GM19372 (cell line): Measurements from ENCODE around the gene VGLL1.
A peak's percentile ranks its signal among the peaks of the same experiment; 100 is the strongest.

ENCODE experiments used
- ATAC-seq: cut with Tn5 transposase; IDR thresholded peaks from one replicate; pipeline ENCODE4 v1.9.1; 2021; ENCODE audit warnings: mild to moderate bottlenecking, low read depth, moderate library complexity; ENCODE audit not compliant: unreplicated experiment

Gene VGLL1

GRCh38 chrX:136531951-136532350 lies at the start of gene VGLL1:
Gene VGLL1 (plus strand): TSS chrX:136532215. CDS start chrX:136536021, 3,806 bp downstream.
- ATAC-seq: no peak

GRCh38 chrX:136487647-136488046 lies 44.4 kb upstream of the VGLL1 start, which contains the start of gene BRS3:
Gene BRS3 (plus strand): TSS chrX:136487947. CDS start chrX:136488115, 168 bp downstream.
- no peak for ATAC-seq

GRCh38 chrX:136488706-136489105 lies 43.3 kb upstream of the VGLL1 start:
- ATAC-seq: no peak

- no peak for ATAC-seq
Measured at GRCh38 chrX:136491832-136492231, 40.2 kb upstream of the VGLL1 start.

- no peak for ATAC-seq
Measured at GRCh38 chrX:136493011-136493410, 39.0 kb upstream of the VGLL1 start.

- no peak for ATAC-seq
Measured at GRCh38 chrX:136495043-136495442, 37.0 kb upstream of the VGLL1 start.

GRCh38 chrX:136496186-136496763 lies 35.7 kb upstream of the VGLL1 start:
- no peak for ATAC-seq

- peak; percentile 77 for ATAC-seq
Measured at GRCh38 chrX:136496764-136497555, 35.1 kb upstream of the VGLL1 start.

- no peak for ATAC-seq
Measured at GRCh38 chrX:136497556-136498052, 34.4 kb upstream of the VGLL1 start, which contains the start of gene HTATSF1. Gene HTATSF1 (plus strand): TSS chrX:136497592. CDS start chrX:136497685, 93 bp downstream.

GRCh38 chrX:136519069-136519468 lies 12.9 kb upstream of the VGLL1 start:
- ATAC-seq: no peak

- no peak for ATAC-seq
Measured at GRCh38 chrX:136523770-136524169, 8.2 kb upstream of the VGLL1 start.

- ATAC-seq: no peak
Measured at GRCh38 chrX:136525738-136526606, 6.0 kb upstream of the VGLL1 start.

GRCh38 chrX:136528645-136529315 lies 3.2 kb upstream of the VGLL1 start:
- no peak for ATAC-seq

- no peak for ATAC-seq
Measured at GRCh38 chrX:136529795-136530194, 2.2 kb upstream of the VGLL1 start.

GRCh38 chrX:136534131-136534530 lies 2.1 kb downstream of the VGLL1 start:
- ATAC-seq: no peak

GRCh38 chrX:136538811-136539210 lies 6.8 kb downstream of the VGLL1 start:
- ATAC-seq: no peak

- no peak for ATAC-seq
Measured at GRCh38 chrX:136540226-136540625, 8.2 kb downstream of the VGLL1 start.

- no peak for ATAC-seq
Measured at GRCh38 chrX:136541294-136541693, 9.3 kb downstream of the VGLL1 start.

GRCh38 chrX:136542281-136542680 lies 10.3 kb downstream of the VGLL1 start:
- no peak for ATAC-seq

- no peak for ATAC-seq
Measured at GRCh38 chrX:136546371-136546781, 14.4 kb downstream of the VGLL1 start.
